Transverse colon (tissue), 4 donors: ENCODE data around the gene AGPAT2. TPM values are rescaled to one million over a fixed set of nuclear protein-coding genes. Genes with fewer than 3 reads are reported as not detected.

Experiments
- DNase-seq: peaks from one replicate; pipeline ENCODE4 v3.0.0-alpha.2; 2019
- H3K27ac ChIP-seq, 4 donors: fragments of 200-600 bp; sonication (generic); 2 replicates each; pipeline ENCODE4 v1.5.1; 2016 to 2018; ENCODE audit warnings: inconsistent platforms in 4 of 4
- H3K27me3 ChIP-seq: fragments of 200-600 bp; sonication (generic); 2 replicates; pipeline ENCODE4 v1.5.1; 2017; ENCODE audit warnings: inconsistent platforms
- H3K36me3 ChIP-seq, 4 donors: fragments of 200-600 bp; sonication (generic); 2 replicates each; pipeline ENCODE4 v1.5.1; 2017 to 2019; ENCODE audit warnings: inconsistent platforms in 4 of 4
- H3K4me1 ChIP-seq, 4 donors: fragments of 200-600 bp; sonication (generic); 2 replicates each; pipeline ENCODE4 v1.5.1; 2017 to 2020; ENCODE audit warnings: inconsistent platforms in 4 of 4
- H3K4me3 ChIP-seq, 4 donors: fragments of 200-600 bp; sonication (generic); 1 replicate in 1 of 4; 2 replicates in 3 of 4; pipeline versions ENCODE4 v1.5.1 to v1.6.1; 2017 to 2019; ENCODE audit warnings: inconsistent platforms in 4 of 4
- H3K9me3 ChIP-seq, 2 donors: fragments of 200-600 bp; sonication (generic); 2 replicates each; pipeline ENCODE4 v1.5.1; 2017 to 2019; ENCODE audit warnings: inconsistent platforms in 2 of 2
- CTCF ChIP-seq, 5 experiments: fragments of 200-600 bp in 3 of 5; fragments of 450-650 bp in 2 of 5; sonication (generic) in 3 of 5; IDR thresholded peaks; 1 replicate in 2 of 5; 2 replicates in 3 of 5; pipeline ENCODE4 v1.5.1; 2016 to 2017; ENCODE audit warnings: antibody characterized with exemption in 5 of 5, inconsistent platforms in 3 of 5, mild to moderate bottlenecking in 2 of 5, moderate library complexity in 1 of 5
- EP300 ChIP-seq: sonication (generic); formaldehyde crosslinking; IDR thresholded peaks from one replicate; pipeline ENCODE4 v1.6.1; 2017; ENCODE audit warnings: antibody characterized with exemption, low read depth
- POLR2A ChIP-seq: fragments of 450-650 bp; IDR thresholded peaks from one replicate; pipeline ENCODE4 v1.6.1; 2016; ENCODE audit warnings: antibody characterized with exemption, mild to moderate bottlenecking, moderate library complexity
- POLR2AphosphoS5 ChIP-seq, 3 donors: sonication (generic); formaldehyde crosslinking; IDR thresholded peaks; one replicate each; pipeline ENCODE4 v1.6.1; 2016; ENCODE audit warnings: antibody characterized with exemption in 3 of 3
- WGBS, 2 donors: methylation state at CpG; one replicate each; pipeline ENCODE4 v1.1.5; 2018; ENCODE audit warnings: low coverage in 1 of 2; 5-methylcytosine and 5-hydroxymethylcytosine counted together
- in situ Hi-C, 4 donors: fragments of 200-750 bp; cut with MboI; loops; one replicate each; pipeline versions ENCODE4 v1.15.0 to v1.15.1; 2017; ENCODE audit warnings: low sequenced_read_pairs in 3 of 4, low pct_ligation_motif_present in 1 of 4, low pct_unique_long_range_greater_than_20kb in 1 of 4
- intact Hi-C: fragments of 100-400 bp; cut with DNase I; formaldehyde crosslinking; loops from one replicate; pipeline ENCODE4 v1.15.1; 2023; ENCODE audit warnings: low total_unique reads
- total RNA-seq, 4 donors: library from RNA; depleted of rRNA; stranded (reverse); fragments of >200 nt; gene quantifications; one replicate each; pipeline ENCODE4 v1.1.0, GENCODE V29; 2016

Gene AGPAT2
- total RNA-seq = 100 to 1,000 TPM; 245 to 441 (median 290) TPM

GRCh38 chr9:136686794-136687711 lies at the start of gene AGPAT2:
Gene AGPAT2, minus strand, starts transcription at chr9:136687457. Its CDS starts 100 bp downstream, at chr9:136687357.
- in situ Hi-C loops (no loop called here), intact Hi-C loops (loop anchor here (5.0 kb wide), 1 partner anchor 40 kb away; no protein-coding TSS in a partner anchor)
- 0% methylated on average over 33 of the region's 106 CpGs; no CpG with 5 or more reads in 1 of the 2 donors for WGBS, 2 donors
- Histone ChIP-seq H3K4me3 (peak within 1 kb of the TSS; percentile 64 to 87 (median 78)), H3K4me1 (peaks cover 28 to 64% (median 38%) of the 10 kb centered on the region in 4 donors), H3K9me3 (no peaks in the 10 kb centered on the region), H3K27ac (peak within 1 kb of the TSS; percentile 88 to 94 (median 90)), H3K36me3 (no peaks in the 10 kb centered on the region), H3K27me3 (no peaks in the 10 kb centered on the region)
- peak; percentile 78 for TF ChIP-seq POLR2A
- TF ChIP-seq POLR2AphosphoS5 (IDR thresholded peaks at IDR 0.05) = peak; percentile 11 to 77 (median 76)
- TF ChIP-seq EP300 = no peak
- peak in 1 of 5 experiments; percentile 24 for TF ChIP-seq CTCF (IDR thresholded peaks at IDR 0.05)
- peak; percentile 92 for DNase-seq

- no peak overlapping the region for H3K4me3 ChIP-seq
- DNase-seq = no peak
- H3K9me3 ChIP-seq = no peaks in the 10 kb centered on the region
- H3K4me1 ChIP-seq = peaks cover 0 to 2% (median under 1%) of the 10 kb centered on the region in 4 donors
- H3K36me3 ChIP-seq = no peaks in the 10 kb centered on the region
- intact Hi-C loops (no loop called here), in situ Hi-C loops (no loop called here)
- H3K27ac ChIP-seq = no peak overlapping the region
- TF ChIP-seq CTCF (IDR thresholded peaks at IDR 0.05) = no peak
- TF ChIP-seq EP300 = no peak
- no peak for TF ChIP-seq POLR2A
- TF ChIP-seq POLR2AphosphoS5 (IDR thresholded peaks at IDR 0.05) = no peak
- peaks cover 14% of the 10 kb centered on the region for H3K27me3 ChIP-seq
- WGBS, 2 donors = 88% methylated on average over 17 of the region's 21 CpGs; no CpG with 5 or more reads in 1 of the 2 donors
These were observed 48.7 kb upstream of the AGPAT2 start for GRCh38 chr9:136735812-136736480.

GRCh38 chr9:136734837-136735496 lies 47.7 kb upstream of the AGPAT2 start:
- Histone ChIP-seq H3K4me1 (no peaks in the 10 kb centered on the region), H3K27me3 (peaks cover 4% of the 10 kb centered on the region), H3K4me3 (no peak overlapping the region), H3K9me3 (no peaks in the 10 kb centered on the region), H3K36me3 (no peaks in the 10 kb centered on the region), H3K27ac (no peak overlapping the region)
- TF ChIP-seq EP300 (no peak), CTCF (IDR thresholded peaks at IDR 0.05) (no peak), POLR2AphosphoS5 (IDR thresholded peaks at IDR 0.05) (no peak), POLR2A (no peak)
- in situ Hi-C loops = no loop called here
- no peak for DNase-seq
- 78 to 91% methylated on average over 5 to 12 of the region's 12 CpGs for WGBS, 2 donors
- intact Hi-C loops = no loop called here
